Measurements from ENCODE around the gene IMP3. TPM values are rescaled to one million over a fixed set of nuclear protein-coding genes. Genes with fewer than 3 reads are reported as not detected.
A peak's percentile ranks its signal among the peaks of the same experiment; 100 is the strongest.

The IMP3 gene
- total RNA-seq, 1 experiment from 2014 or later = 126 TPM

GRCh38 chr15:75620841-75621391, 19.1 kb downstream of the IMP3 start:
- DNase-seq (ENCODE audit: low read depth) = peak; percentile 60

- DNase-seq (ENCODE audit: low read depth) = peak; percentile 26
These were observed 19.8 kb downstream of the IMP3 start for GRCh38 chr15:75620058-75620820.

DNA sequence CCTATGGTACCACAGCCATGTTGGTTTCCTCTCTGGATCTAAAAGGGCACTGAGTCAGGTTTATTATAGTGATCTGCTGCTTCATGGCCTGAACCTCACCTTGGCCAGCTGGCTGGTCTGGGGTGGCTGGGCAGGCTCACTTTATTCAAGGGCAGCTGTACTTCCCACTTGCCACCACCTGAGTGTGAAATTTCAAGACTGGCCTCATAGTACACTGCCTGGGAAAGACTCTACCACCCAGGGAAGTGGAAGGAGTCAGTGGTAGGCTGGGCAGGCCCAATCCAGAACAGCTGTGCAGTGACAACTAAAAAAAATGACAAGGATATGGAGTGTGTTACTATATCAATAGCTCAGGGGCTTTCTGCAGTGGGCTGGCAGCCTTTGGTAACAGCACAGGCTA, 23.3 kb downstream of the IMP3 start:
- DNase-seq (ENCODE audit: low read depth) = no peak

GRCh38 chr15:75606711-75607699, 33.0 kb downstream of the IMP3 start:
- peak; percentile 24 for DNase-seq (ENCODE audit: low read depth)

DNA sequence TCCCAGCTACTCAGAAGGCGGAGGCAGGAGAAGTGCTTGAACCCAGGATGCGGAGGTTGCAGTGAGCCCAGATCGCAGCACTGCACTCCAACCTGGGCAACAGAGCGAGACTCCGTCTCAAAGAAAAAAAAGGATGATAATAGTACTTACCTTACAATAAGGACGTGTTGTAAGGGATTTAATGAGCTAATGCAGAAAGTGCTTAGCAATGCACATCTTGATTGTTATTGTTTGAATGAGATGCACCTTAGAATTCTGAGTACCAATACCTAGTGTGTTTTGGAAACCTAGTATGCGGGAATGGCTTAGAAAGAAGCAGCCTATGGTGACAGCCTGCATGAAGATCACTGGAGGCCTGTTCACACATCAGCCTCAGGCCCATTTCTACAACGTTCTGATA, 34.0 kb downstream of the IMP3 start:
- no peak for DNase-seq (ENCODE audit: low read depth)

GRCh38 chr15:75599401-75599800, 40.6 kb downstream of the IMP3 start:
- no peak for DNase-seq (ENCODE audit: low read depth)

GRCh38 chr15:75598361-75598760, 41.7 kb downstream of the IMP3 start:
- no peak for DNase-seq (ENCODE audit: low read depth)

GRCh38 chr15:75597667-75598341, 42.2 kb downstream of the IMP3 start:
- no peak for DNase-seq (ENCODE audit: low read depth)

DNA sequence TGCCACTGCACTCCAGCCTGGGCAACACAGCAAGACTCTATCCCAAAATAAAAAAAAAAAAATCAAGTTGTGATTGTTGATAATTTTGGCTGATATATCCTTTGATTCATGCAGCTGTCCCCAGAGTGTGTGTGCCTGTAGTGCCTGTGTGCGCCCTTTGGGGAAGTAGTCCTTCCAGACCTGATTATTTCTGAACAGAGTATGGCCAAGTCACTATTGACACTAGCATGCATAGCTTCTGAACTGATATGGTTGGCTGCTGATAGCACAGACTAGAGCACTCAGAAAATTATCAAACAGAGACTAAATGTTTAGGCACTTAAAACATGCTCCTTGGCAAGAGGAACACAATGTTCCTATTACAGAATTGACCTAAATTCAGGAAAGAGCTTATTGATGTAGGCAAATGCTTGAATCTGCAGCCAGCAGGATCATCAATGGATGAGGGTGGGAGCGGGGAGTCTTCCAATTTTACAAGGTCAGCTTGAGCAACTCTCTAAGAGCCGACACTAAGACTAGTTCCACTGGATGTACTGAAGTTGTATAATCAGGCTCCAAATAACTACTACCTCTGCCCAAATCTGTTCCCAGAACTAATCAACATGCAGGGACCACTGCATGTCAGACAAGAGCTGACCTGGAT, 43.2 kb downstream of the IMP3 start:
- no peak for DNase-seq (ENCODE audit: low read depth)

GRCh38 chr15:75594276-75594675, 45.7 kb downstream of the IMP3 start:
- no peak for DNase-seq (ENCODE audit: low read depth)

GRCh38 chr15:75591655-75592364, 48.2 kb downstream of the IMP3 start:
- no peak for DNase-seq (ENCODE audit: low read depth)

- DNase-seq (ENCODE audit: low read depth) = no peak
These were observed 49.8 kb downstream of the IMP3 start for GRCh38 chr15:75590239-75590638.

Other genes starting within 250 kb of the IMP3 start
- gene SIN3A, start 188.5 kb downstream of the IMP3 start, total RNA-seq (2014; rRNA removed; shearing (Covaris generic)) = 16.8 and 20.6 TPM in 2 replicates
- 20.8 and 21.2 TPM in 2 replicates for gene PTPN9, start 60.9 kb downstream of the IMP3 start, total RNA-seq (2014; rRNA removed; shearing (Covaris generic))
- 36.0 and 41.4 TPM in 2 replicates for gene SNUPN, start 14.5 kb downstream of the IMP3 start, total RNA-seq (2014; rRNA removed; shearing (Covaris generic))
- gene SNX33, start 7.7 kb upstream of the IMP3 start, total RNA-seq (2014; rRNA removed; shearing (Covaris generic)) = 7.1 and 7.8 TPM in 2 replicates
- 21.2 and 24.7 TPM in 2 replicates for gene CSPG4, start 72.6 kb upstream of the IMP3 start, total RNA-seq (2014; rRNA removed; shearing (Covaris generic))
- gene UBE2Q2, start 203.2 kb upstream of the IMP3 start, total RNA-seq (2014; rRNA removed; shearing (Covaris generic)) = 38.3 and 41.4 TPM in 2 replicates